ENCODE measurements around the gene UNC79.

Gene UNC79

DNA sequence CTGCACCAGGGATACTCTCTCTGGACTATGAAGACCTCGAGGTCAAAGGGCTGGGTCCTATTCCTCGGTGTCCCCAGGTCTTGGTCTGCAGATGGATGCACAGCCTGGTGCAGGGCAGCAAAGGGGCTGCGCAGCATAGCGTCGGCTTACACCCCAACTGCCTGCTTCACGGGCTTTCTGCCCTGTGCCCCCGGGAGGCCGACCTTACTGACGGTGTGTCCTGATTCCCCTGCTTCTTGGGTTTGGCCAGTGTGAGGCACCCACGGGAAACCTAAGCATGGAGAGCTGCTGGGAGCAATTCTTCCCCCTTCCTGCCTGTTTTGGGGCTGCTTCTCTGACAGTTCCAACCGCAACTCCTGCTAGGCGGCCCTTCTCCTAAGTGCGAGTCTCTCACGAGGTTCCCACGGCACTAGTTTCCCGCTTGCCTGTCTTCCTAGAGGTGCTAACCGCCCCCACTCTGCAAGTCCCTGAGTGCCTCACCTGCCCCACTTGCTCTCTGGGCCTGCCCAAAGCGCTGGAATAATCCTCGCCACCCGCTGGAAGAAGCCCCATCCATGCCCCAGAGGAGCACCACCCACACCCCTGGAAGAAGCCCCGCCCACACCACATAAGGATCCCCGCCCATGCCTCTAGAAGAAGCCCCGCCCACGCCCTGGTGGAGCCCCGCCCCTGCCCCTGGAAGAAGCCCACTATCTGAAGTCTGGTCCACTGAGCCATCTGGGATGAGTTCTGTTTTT is 303.5 kb downstream of the UNC79 start:
- no peak for TF ChIP-seq JUND (IDR thresholded peaks at IDR 0.05; ENCODE audit: low read depth)
- DNase-seq (ENCODE audit: low read depth in 1 of 2, low spot score in 1 of 2): peak in 1 of 2 experiments; percentile 11
- in situ Hi-C loops (cut with HindIII; ENCODE audit: low pct_unique_long_range_greater_than_20kb, low sequenced_read_pairs): no loop called here

DNA sequence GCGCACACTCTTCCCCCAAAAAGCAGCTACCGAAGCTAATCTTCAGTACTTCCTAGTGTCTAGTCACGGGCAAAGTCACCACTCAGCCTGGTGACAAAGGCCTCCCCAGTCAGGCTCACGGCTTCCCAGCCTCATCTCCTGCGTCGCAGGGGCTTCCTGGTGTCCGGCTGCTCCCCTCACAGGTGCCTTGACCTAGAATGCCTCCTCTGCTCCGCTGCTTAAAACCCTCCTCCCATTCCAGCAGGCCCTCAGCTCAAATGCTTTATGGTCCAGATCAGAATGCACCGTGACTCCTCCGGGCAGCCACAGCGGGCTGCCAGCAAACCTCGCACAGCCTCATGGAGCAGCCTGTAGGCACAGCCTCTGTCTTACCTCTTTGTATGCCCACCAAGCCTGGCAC is 304.5 kb downstream of the UNC79 start:
- no peak for DNase-seq (ENCODE audit: low read depth in 1 of 2, low spot score in 1 of 2)
- TF ChIP-seq JUND (IDR thresholded peaks at IDR 0.05; ENCODE audit: low read depth): no peak
- in situ Hi-C loops (cut with HindIII; ENCODE audit: low pct_unique_long_range_greater_than_20kb, low sequenced_read_pairs): no loop called here

DNA sequence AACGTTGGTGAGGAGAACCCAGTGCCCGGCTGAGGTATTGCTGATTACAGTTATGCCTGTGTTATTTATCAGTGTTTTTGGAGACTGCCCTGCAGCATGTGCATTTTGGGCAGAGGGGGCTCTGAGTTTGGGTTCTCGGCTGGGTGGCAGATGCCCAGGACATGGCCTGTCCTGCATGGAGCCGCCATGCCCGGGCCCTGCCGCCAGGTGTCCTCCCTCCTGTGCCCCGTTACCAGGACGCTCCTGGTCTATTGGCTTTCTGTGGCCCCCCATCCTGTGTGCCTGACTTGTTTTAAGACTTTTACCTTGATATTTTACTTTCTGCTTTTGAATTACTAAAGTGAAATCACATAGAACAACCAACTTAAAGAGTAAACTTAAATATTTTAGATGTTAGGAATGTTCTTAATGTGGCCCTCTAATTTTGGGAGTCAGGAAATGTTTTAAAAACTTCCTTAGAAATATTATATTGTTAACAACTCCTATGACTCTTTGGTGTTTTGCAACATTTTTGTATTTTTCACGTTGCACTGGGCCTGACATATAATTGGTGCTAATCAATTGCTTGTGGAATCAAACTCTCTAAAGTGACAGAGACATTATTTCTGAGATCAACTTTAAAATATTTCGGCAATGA is 305.8 kb downstream of the UNC79 start:
- DNase-seq (ENCODE audit: low read depth in 1 of 2, low spot score in 1 of 2): peak; percentile 30 to 81
- in situ Hi-C loops (cut with HindIII; ENCODE audit: low pct_unique_long_range_greater_than_20kb, low sequenced_read_pairs): no loop called here
- no peak for TF ChIP-seq JUND (IDR thresholded peaks at IDR 0.05; ENCODE audit: low read depth)

DNA sequence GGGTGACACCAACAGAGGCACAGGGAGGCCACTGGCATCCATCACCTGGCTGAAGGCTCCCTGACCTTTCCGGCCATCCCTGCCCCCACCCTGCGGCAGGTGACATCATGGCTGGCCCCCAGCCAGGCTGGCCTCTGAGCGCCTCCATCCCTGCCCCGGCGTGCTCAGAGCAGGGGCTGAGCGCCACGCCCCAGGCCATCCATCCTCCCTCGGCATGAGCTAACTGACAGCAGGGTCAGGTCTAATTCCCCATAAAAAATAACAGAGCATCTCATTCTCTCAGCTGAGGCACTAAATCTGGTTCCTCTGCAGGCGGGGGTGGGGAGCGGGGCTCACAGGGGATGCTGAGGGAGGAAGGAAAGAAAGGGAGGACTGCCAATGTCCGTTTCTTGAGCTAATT is 306.9 kb downstream of the UNC79 start:
- TF ChIP-seq JUND (IDR thresholded peaks at IDR 0.05; ENCODE audit: low read depth): no peak
- in situ Hi-C loops (cut with HindIII; ENCODE audit: low pct_unique_long_range_greater_than_20kb, low sequenced_read_pairs): no loop called here
- no peak for DNase-seq (ENCODE audit: low read depth in 1 of 2, low spot score in 1 of 2)

DNA sequence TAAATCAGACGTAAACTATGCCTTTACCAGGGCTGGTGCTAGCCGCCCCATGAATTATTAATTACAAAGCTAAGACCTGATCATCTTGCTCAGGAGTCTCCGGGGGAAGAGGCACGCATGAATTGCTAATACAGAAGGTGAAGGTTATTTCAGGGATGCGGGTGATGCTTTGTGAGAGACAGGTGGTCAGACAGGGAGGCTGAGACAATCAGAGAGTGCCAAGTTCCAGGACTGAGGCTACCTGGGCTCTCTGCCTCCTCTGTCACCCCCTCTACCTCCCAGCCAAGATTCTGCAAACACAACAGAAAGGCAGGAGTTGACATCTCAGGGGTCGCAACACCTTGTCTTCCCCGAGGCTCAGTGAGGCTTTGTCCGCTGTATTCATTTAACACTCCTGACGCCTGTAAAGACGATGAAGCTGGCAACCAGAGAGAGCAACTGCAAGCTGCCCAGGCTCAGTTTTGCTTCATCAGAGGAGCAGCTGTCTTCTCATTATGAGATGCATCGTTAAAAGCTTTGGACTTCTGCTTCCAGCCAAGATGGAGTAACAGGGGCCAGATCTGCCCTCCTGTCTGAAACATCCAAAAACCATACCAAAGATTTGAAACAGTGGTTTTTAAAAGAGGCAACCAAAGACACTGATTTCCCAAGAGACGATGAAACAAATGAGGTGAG is 311.0 kb downstream of the UNC79 start:
- in situ Hi-C loops (cut with HindIII; ENCODE audit: low pct_unique_long_range_greater_than_20kb, low sequenced_read_pairs): no loop called here
- no peak for TF ChIP-seq JUND (IDR thresholded peaks at IDR 0.05; ENCODE audit: low read depth)
- DNase-seq (ENCODE audit: low read depth in 1 of 2, low spot score in 1 of 2): no peak

DNA sequence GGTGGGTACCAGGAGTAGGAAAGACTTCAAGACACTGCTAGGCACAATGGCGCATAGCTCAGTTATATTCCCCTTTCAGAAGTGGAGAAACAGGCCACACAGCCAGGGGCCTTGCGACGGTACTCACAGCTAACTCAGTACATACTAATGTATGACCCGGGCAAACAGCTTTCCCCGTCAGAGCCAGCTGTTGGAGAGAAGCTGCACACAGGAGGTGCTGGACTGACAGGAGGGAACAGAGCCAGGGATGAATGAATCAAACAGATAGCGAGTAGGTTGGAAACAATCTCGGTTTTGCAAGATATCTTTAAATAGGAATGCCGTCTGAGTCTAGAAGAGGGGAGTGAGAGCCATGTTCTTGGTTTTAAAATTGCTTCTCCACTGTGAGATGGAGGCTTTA is 312.0 kb downstream of the UNC79 start:
- no peak for TF ChIP-seq JUND (IDR thresholded peaks at IDR 0.05; ENCODE audit: low read depth)
- in situ Hi-C loops (cut with HindIII; ENCODE audit: low pct_unique_long_range_greater_than_20kb, low sequenced_read_pairs): no loop called here
- no peak for DNase-seq (ENCODE audit: low read depth in 1 of 2, low spot score in 1 of 2)

DNA sequence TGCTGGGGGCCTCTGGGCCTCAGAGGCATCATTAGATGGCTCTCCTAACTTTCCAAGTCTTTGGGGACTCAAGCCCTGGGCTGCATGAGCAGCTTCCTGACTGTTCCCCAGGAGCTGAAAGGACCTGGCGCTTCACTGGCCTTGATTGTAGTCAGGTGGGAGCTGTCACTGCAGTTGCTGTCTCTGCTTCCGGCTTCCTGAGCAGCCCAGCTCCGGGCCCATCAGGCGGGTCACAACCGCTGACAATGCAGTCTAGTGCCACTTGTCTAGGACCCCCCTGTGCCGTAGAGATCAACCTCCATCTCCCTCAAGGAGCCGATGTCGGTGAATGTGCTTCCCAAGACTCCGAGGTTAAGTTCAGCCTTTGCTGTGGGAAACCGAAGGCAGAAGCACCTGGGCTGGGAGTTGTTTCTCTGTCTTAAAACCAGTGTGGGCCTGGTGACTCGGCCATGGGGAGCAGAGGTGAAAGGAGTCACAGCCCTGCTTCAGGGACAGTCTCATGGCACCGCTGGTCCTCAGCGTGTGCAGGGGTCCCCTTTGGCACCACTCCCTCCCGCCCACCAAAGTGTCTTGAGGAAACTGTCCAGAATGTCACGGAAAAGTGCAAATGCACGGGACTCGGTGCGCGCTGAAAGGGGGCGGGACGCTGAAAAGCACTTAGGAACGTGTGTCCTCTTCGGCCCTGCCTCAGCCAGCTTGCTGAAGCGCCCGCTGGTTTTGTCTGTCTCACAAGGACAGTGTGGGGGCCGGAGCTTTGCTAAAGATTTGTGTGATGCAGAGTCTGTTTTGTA is 312.7 kb downstream of the UNC79 start:
- no peak for DNase-seq (ENCODE audit: low read depth in 1 of 2, low spot score in 1 of 2)
- in situ Hi-C loops (cut with HindIII; ENCODE audit: low pct_unique_long_range_greater_than_20kb, low sequenced_read_pairs): no loop called here
- no peak for TF ChIP-seq JUND (IDR thresholded peaks at IDR 0.05; ENCODE audit: low read depth)

DNA sequence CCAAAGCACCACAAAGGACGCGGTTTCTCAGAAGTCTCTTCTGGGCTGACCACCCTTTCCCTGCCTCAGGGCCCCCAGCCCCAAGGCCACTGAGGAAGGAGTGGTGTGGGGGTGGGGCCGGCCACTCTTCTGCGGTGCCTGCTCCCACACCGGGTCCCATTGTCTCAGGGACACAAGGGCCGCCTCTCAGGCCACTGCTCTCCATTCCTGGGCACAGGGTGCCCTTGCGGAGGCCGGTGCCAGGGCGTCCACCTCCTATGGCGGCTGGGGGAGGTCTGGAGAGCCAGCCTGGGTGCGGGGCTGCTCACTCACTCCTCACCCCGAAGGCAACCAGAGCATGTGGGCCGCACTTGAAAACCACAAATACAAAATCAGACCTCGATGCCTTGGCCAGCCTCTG is 313.4 kb downstream of the UNC79 start:
- in situ Hi-C loops (cut with HindIII; ENCODE audit: low pct_unique_long_range_greater_than_20kb, low sequenced_read_pairs): no loop called here
- no peak for DNase-seq (ENCODE audit: low read depth in 1 of 2, low spot score in 1 of 2)
- TF ChIP-seq JUND (IDR thresholded peaks at IDR 0.05; ENCODE audit: low read depth): no peak

DNA sequence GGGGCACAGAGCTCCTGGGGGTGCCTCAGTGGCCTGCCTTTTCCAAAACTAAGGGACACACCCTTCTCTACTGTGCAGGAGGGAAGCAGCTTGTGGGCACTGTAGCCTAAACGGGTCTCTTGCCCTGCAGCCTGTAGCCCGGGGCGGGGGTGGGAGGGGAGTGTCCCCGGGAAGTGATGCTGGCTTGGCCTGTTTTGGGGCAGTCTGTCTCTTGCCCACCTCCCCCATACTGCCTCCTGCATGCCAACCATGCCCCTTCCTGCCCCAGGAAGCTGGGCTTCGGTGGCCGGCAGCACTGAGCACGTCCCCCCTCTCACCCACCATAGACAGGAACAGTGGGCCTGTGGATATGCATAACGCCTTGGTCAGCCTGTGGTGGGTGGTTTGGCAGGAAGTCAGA is 314.1 kb downstream of the UNC79 start:
- in situ Hi-C loops (cut with HindIII; ENCODE audit: low pct_unique_long_range_greater_than_20kb, low sequenced_read_pairs): no loop called here
- DNase-seq (ENCODE audit: low read depth in 1 of 2, low spot score in 1 of 2): no peak
- no peak for TF ChIP-seq JUND (IDR thresholded peaks at IDR 0.05; ENCODE audit: low read depth)

DNA sequence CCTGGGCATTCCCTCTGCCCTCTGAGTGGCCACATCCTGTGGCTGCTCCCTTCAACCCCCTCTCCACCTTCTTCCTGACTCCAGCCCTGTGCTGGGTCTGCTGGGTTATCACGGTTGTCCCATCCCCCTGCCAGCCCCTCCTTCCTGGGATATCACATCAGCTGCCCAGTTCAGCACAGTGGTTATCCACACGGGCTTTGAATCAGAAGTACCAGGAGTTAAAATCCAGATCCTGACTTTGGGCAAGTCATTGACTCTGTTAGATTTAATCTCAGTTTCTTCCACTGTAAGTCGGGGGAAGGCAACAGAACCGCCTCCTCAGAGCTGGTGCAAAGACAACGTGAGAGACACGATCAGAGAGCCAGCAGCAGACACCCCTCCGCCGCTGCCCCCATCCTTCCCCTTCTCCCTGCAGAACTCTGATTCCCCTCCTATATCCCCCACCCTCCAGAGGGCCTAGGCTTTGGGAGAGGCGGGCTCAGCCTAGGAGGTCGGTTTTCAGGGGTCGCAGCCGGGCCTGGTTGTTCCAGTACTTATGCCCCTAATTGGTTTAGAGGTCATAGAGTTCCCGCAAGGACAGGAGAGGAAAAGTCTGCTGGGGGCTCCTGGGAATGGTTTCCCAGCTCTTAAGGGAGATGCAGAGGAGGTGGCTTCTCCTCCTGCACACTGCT is 315.0 kb downstream of the UNC79 start:
- in situ Hi-C loops (cut with HindIII; ENCODE audit: low pct_unique_long_range_greater_than_20kb, low sequenced_read_pairs): no loop called here
- no peak for DNase-seq (ENCODE audit: low read depth in 1 of 2, low spot score in 1 of 2)
- no peak for TF ChIP-seq JUND (IDR thresholded peaks at IDR 0.05; ENCODE audit: low read depth)

DNA sequence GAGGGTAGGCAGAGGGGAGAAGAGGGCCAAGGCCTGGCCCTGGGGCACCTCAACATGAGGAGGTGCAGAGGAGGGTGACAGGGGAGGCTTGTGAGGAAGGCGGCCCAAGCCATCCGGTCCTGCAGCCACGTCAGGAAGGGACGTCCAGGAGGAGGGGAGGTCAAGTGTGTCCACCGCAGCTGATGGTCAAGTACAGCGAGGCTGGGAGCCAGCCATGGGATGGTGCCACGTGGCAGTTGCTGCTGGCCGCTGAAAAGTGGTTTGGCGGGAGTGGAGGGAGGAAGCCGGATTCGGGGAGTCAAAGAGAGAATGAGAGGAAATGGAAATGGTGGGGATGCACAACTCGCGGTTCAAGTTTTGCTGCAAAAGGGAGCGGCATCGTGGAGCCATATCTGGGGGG is 316.4 kb downstream of the UNC79 start:
- no peak for DNase-seq (ENCODE audit: low read depth in 1 of 2, low spot score in 1 of 2)
- TF ChIP-seq JUND (IDR thresholded peaks at IDR 0.05; ENCODE audit: low read depth): no peak
- in situ Hi-C loops (cut with HindIII; ENCODE audit: low pct_unique_long_range_greater_than_20kb, low sequenced_read_pairs): no loop called here

DNA sequence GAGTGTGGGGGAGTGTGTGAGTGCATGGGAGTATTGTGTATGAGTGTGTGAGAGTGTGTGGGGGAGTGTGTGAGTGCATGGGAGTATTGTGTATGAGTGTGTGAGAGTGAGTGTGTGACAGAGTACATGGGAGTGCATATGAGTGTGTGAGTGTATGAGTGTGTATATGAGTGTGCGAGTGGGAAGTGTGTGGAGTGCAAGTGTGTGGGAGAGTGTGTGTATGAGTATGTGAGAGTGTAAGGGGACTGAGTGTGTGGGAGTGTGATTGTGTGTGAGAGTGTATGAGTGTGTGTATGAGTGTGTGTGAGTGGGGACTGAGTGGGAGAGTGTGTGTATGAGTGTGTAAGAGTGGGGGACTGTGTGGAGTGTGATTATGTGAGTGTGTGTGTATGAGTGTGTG is 316.8 kb downstream of the UNC79 start:
- no peak for TF ChIP-seq JUND (IDR thresholded peaks at IDR 0.05; ENCODE audit: low read depth)
- no peak for DNase-seq (ENCODE audit: low read depth in 1 of 2, low spot score in 1 of 2)
- in situ Hi-C loops (cut with HindIII; ENCODE audit: low pct_unique_long_range_greater_than_20kb, low sequenced_read_pairs): no loop called here

All from T47D (cell line).